NCI-H2081 (cell line): ENCODE data around the gene TMEM190.
"Not testable (repeated sequence)": the region's sequence is repeated elsewhere in the genome, so short reads cannot be mapped to it uniquely, and the experiment has no call there.

Experiments used
- DNase-seq, 2 experiments: peaks; one replicate each; lab custom pipeline; 2025; lab: John Stamatoyannopoulos, UW

The TMEM190 gene

GRCh38 chr19:55376241-55376933, at the start of gene TMEM190:
Gene TMEM190, plus strand, starts transcription at chr19:55376826. Its CDS starts 28 bp downstream, at chr19:55376854.
- DNase-seq = no peak

DNA sequence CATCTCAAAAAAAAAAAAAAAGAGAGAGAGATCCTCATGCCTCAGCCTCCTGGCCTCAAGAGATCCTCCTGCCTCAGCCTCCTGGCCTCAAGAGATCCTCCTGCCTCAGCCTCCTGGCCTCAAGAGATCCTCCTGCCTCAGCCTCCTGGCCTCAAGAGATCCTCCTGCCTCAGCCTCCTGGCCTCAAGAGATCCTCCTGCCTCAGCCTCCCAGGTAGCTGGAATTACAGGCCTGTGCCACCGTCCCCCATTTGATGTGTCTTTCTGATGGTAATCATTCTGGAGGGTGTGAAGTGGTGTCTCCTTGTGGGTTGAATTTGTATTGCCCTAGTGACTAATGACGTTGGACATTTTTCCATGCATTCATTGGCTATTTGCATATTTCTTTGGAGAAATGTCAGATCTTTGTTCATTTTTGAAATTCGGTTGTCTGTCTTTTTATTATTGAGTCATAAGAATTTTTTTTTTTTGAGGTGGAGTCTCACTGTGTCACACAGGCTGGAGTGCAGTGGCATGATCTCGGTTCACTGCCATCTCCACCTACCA, 47.8 kb upstream of the TMEM190 start:
- DNase-seq = not testable (repeated sequence)

- DNase-seq = not testable (repeated sequence)
Observed at GRCh38 chr19:55329791-55330190, 46.8 kb upstream of the TMEM190 start.

DNA sequence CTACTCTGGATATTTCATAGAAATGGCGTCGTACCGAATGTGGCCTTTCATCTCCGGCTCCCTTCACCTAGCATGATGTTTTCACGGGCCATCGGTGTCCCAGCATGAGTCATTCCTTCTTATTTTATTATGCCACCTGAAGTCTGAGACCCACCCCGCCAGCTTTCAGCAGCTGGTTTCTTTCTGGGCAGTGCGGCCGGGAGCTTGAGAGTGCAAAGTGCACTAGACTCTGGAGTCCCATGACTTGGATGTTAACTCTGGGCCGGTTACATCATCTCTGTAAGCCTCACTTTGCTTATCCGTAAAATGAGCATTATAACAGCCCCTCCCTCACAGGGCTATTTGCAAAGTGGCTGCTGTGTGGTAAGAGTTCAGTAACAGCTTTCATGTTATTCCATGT, 42.8 kb upstream of the TMEM190 start:
- no peak for DNase-seq

GRCh38 chr19:55336101-55336500, 40.5 kb upstream of the TMEM190 start:
- no peak for DNase-seq

GRCh38 chr19:55339105-55339888, 37.3 kb upstream of the TMEM190 start, which contains the start of gene KMT5C:
Gene KMT5C, plus strand, starts transcription at chr19:55339876. Its CDS starts 2,061 bp downstream, at chr19:55341937.
- peak; percentile 100 for DNase-seq

DNA sequence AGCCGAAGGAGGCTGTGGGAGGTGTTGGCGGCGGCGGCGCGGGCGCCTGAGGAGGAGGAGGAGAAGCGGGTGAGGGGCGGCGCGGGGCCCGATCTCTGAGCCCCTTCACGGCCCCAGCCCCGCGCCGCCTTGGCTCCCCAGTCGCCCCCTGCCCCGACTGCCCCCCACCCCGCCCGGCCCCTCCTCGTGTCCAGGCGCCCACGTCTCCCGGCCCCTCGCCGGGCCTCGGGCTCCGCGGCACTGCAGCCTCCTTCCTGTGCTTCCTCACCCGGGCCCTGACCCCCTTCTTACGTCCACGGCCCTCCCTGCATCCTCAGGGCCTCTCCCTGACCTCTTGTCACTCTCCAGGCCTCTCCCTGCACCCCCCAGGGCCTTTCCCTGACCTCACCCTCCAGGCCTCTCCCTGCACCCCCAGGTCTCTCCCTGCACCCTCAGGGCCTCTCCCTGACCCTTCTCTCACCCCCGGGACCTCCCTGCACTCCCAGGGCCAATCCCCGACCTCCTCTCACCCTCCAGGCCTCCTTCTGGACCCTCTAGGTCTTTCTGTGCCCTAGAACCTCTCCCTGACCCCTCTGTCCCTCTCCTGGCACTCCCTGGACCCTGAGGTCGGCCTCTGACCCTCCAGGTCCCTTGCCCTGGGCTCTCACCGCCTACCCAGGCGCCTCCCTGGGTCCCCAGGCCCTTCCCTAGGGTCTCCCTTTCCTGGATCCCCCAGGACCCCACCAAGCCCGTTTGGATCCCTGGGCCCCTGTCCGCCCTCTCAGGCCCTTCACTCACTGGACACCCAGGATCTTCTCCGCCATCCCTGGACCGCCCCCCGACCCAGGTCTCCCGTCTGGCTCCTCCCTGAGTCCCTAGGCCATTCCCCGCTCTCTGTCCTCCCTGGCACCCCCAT, 36.5 kb upstream of the TMEM190 start:
- DNase-seq = no peak

DNA sequence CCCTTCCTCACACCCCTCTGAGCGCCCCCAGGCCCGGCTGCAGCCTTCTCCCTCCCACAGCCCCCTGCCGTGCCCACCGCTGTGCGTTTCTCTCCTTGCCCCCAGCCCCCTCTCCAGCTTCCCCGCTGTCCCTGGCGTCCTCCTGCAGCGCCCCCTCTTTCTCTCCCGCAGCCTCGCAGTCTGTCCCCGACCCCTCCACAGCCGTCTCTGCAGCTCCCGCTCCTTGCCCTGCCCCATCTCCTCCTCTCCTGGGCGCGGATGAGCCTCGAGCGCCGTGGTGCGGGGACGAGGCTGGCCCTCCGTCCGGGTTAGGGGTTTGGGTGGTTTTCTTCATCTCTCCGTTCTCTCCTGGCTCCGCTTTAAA, 35.9 kb upstream of the TMEM190 start:
- DNase-seq = peak in 1 of 2 experiments; percentile 53

DNA sequence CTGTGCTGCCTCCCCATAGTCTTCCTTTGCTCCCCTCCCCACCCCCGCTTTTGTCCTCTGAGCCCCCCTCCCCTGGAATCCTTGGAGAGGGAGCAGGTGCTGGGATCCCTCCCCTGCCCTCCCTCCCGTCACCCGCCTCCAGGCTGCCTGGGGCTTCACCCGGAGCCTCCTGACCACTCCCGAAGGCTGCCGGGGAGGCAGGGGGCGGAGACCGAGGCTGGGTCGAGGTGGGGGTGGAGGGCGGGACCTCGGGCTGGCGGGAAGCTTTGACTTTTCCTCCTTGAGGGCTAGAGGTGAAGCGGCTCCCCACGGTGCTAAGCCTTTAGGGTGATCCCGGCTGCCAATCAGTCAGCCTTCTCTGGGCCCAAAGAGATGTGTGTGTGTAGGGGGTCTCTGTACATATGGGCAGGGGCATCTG, 35.4 kb upstream of the TMEM190 start:
- DNase-seq = peak; percentile 76 to 84

- no peak for DNase-seq
Observed at GRCh38 chr19:55341595-55342531, 34.8 kb upstream of the TMEM190 start.

- DNase-seq = peak; percentile 49 to 70
Observed at GRCh38 chr19:55344444-55344843, 32.2 kb upstream of the TMEM190 start.

DNA sequence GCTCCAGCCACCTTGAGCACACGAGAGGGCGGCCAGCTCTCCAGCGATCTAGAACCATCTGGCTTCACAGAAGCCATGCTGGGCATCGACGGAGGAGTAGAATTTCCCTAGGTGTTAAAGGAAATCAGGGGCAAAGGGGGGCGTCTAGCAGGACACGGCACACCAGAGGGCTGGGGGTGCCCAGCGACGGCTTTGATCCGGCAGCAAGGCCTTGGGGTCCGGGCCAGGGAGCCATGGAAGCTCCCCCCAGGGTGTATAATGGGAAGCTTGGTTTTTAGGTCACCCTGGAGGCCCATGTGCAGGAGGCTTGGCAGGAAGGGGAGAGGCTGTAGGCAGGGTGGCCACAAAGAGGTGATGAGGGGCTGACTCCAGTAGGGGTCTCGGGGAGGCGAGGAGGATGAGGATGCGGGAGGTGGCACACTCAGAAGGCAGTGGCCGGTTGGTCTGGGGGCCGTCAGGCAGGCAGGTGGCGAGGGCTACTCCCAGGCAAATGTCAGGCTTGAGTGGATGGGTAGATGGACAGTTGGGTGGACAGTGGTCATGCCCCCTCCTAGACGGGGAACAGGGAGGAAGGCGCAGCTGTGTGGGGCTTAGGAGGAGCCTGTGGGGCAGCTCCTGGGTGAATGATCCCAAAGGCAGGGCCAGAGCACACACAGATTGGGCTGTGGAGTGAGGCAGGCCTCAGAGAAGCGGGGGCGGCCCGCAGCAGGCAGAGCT, 31.4 kb upstream of the TMEM190 start:
- DNase-seq = no peak

- no peak for DNase-seq
Observed at GRCh38 chr19:55345818-55346724, 30.6 kb upstream of the TMEM190 start.

DNA sequence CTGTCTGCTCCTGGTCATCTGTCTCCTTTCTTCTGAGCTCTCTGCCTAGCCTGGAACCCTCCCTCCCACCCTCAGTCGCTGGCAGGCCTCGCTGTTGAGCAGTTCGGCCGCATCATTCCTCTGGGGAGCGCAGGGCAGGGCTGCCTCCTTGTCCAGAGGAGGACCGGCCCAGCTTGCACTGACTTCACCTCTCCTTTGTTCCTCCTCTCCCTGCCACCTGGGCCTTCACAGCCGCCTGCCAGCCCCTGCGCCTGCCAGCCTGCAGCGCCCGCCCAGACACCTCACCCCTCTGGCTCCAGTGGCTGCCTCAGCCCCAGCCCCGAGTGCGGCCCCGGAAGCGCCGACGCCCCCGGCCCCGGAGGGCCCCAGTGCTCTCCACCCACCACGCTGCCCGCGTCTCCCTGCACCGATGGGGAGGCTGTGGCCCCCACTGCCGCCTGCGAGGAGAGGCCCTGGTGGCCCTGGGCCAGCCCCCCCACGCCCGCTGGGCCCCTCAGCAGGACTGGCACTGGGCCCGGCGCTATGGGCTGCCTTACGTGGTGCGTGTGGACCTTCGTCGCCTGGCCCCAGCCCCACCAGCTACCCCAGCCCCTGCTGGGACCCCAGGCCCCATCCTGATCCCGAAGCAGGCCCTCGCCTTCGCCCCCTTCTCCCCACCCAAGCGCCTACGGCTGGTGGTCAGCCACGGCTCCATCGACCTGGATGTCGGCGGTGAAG, 29.7 kb upstream of the TMEM190 start:
- no peak for DNase-seq

- DNase-seq = no peak
Observed at GRCh38 chr19:55347442-55348009, 29.1 kb upstream of the TMEM190 start.

- DNase-seq = no peak
Observed at GRCh38 chr19:55348317-55349034, 28.1 kb upstream of the TMEM190 start.

DNA sequence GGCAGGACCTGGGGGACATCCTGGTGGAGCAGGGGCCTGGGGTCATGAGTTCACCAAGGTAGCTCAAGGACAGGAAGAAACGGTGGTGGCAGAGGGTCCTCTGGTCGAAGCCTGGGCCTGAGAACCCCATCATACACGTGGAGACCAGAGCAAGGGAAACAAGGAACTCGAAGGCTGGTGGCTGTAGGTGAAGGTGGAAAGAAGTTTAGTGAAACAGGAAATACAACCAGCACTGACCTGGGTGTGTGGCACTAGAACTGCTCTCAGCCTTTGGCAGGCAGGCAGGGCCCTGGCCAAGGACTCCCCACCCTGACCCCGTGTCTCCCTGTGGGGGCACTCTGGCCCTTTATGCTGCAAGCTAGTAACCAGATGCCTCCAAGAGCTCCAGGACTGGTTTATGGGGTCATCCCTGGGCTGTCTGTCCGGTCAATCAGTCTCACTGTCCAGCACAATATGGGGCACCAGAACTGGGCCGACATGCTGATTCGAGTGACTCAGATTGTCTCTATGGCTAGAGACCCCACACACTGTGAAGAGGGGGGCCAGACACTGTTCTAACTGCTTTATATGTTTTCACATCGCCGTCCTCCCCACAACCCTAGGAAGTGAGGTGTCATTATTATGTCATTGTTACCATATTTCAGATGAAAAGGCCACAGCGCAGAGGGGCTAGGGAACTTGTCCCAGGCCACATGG, 25.9 kb upstream of the TMEM190 start:
- DNase-seq = no peak
